ENCODE measurements around the gene MPHOSPH6. TPM values are rescaled to one million over a fixed set of nuclear protein-coding genes. Genes with fewer than 3 reads are reported as not detected.

Gene MPHOSPH6
- total RNA-seq, 1 donor from 2014 or later, result 111 TPM

GRCh38 chr16:82149536-82149935 is 20.5 kb downstream of the MPHOSPH6 start:
- Mint-ChIP-seq H3K27me3 (ENCODE audit: insufficient read depth, low read depth) (no peaks in the 10 kb centered on the region), H3K36me3 (peaks cover 60% of the 10 kb centered on the region), H3K9me3 (peaks cover 5% of the 10 kb centered on the region), H3K4me1 (peaks cover 7% of the 10 kb centered on the region), H3K4me3 (no peak overlapping the region), H3K27ac (no peak overlapping the region)
- H2AFZ ChIP-seq (replicated peaks), result no peak overlapping the region
- no peaks in the 10 kb centered on the region for H3K27me3 ChIP-seq
- no peak overlapping the region for H3K4me2 ChIP-seq
- peaks cover 20% of the 10 kb centered on the region for H3K36me3 ChIP-seq
- H3K27ac ChIP-seq, result no peak overlapping the region
- H3K9me3 ChIP-seq (ENCODE audit: low read depth), result no peaks in the 10 kb centered on the region
- no peak for DNase-seq (ENCODE audit: low spot score)
- TF ChIP-seq CTCF (IDR thresholded peaks at IDR 0.05), result no peak
- no peak for TF ChIP-seq EZH2 (IDR thresholded peaks at IDR 0.05)
- no peak for TF ChIP-seq EZH2phosphoT487 (IDR thresholded peaks at IDR 0.05)
- no peak overlapping the region for H3K4me3 ChIP-seq
- H3F3A ChIP-seq (ENCODE audit: low read depth), result peaks cover 5% of the 10 kb centered on the region
- H4K20me1 ChIP-seq (ENCODE audit: low read depth), result no peaks in the 10 kb centered on the region
- peaks cover 14% of the 10 kb centered on the region for H3K4me1 ChIP-seq
- H3K79me2 ChIP-seq (ENCODE audit: low read depth), result peaks cover 37% of the 10 kb centered on the region
- H3K9ac ChIP-seq, result no peak overlapping the region

- Histone ChIP-seq H4K20me1 (ENCODE audit: low read depth) (no peaks in the 10 kb centered on the region), H3K4me2 (no peak overlapping the region), H3K4me3 (no peak overlapping the region), H3K79me2 (ENCODE audit: low read depth) (peaks cover 19% of the 10 kb centered on the region), H3K9me3 (ENCODE audit: low read depth) (no peaks in the 10 kb centered on the region), H3K4me1 (peaks cover 14% of the 10 kb centered on the region), H3K27me3 (no peaks in the 10 kb centered on the region), H3K9ac (no peak overlapping the region), H2AFZ (replicated peaks) (no peak overlapping the region), H3K36me3 (peaks cover 13% of the 10 kb centered on the region), H3F3A (ENCODE audit: low read depth) (peaks cover 5% of the 10 kb centered on the region), H3K27ac (no peak overlapping the region)
- Mint-ChIP-seq H3K4me3 (no peak overlapping the region), H3K27me3 (ENCODE audit: insufficient read depth, low read depth) (no peaks in the 10 kb centered on the region), H3K9me3 (peaks cover 2% of the 10 kb centered on the region), H3K36me3 (peaks cover 49% of the 10 kb centered on the region), H3K27ac (no peak overlapping the region), H3K4me1 (peaks cover 4% of the 10 kb centered on the region)
- no peak for DNase-seq (ENCODE audit: low spot score)
- TF ChIP-seq CTCF (IDR thresholded peaks at IDR 0.05), result no peak
- TF ChIP-seq EZH2 (IDR thresholded peaks at IDR 0.05), result no peak
- TF ChIP-seq EZH2phosphoT487 (IDR thresholded peaks at IDR 0.05), result no peak
Measured at GRCh38 chr16:82147546-82147945, 22.5 kb downstream of the MPHOSPH6 start.

DNA sequence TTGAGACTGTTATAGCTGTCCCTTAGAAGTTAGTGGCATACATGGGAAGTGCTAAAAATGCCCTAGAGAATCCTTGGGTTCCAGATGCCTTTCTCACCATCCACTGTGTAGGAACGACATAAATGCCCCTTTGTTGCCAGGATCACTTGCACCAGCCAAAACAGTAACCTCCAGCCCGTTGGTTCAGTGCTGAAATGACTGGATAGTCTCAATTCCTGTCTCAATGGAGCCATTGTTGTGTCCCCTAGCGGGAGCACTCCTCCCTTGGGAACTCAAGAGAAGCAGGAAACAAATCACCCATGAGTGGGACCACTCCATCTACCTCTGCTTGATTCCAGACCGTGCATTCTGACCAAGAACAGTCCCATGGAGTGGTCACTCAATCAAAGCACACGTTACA is 23.1 kb downstream of the MPHOSPH6 start:
- no peak overlapping the region for H3K27ac ChIP-seq
- peaks cover 5% of the 10 kb centered on the region for H3F3A ChIP-seq (ENCODE audit: low read depth)
- H3K79me2 ChIP-seq (ENCODE audit: low read depth), result peaks cover 13% of the 10 kb centered on the region
- no peak overlapping the region for H3K4me3 ChIP-seq
- no peaks in the 10 kb centered on the region for H4K20me1 ChIP-seq (ENCODE audit: low read depth)
- no peak overlapping the region for H3K4me2 ChIP-seq
- Mint-ChIP-seq H3K36me3 (peaks cover 46% of the 10 kb centered on the region), H3K9me3 (peaks cover 2% of the 10 kb centered on the region), H3K27ac (no peak overlapping the region), H3K4me1 (peaks cover 4% of the 10 kb centered on the region), H3K4me3 (no peak overlapping the region), H3K27me3 (ENCODE audit: insufficient read depth, low read depth) (no peaks in the 10 kb centered on the region)
- peaks cover 14% of the 10 kb centered on the region for H3K4me1 ChIP-seq
- H2AFZ ChIP-seq (replicated peaks), result no peak overlapping the region
- no peaks in the 10 kb centered on the region for H3K9me3 ChIP-seq (ENCODE audit: low read depth)
- H3K36me3 ChIP-seq, result peaks cover 13% of the 10 kb centered on the region
- TF ChIP-seq CTCF (IDR thresholded peaks at IDR 0.05) (no peak), EZH2 (IDR thresholded peaks at IDR 0.05) (no peak), EZH2phosphoT487 (IDR thresholded peaks at IDR 0.05) (no peak)
- H3K9ac ChIP-seq, result no peak overlapping the region
- no peak for DNase-seq (ENCODE audit: low spot score)
- no peaks in the 10 kb centered on the region for H3K27me3 ChIP-seq

Measured in neural progenitor cell (in vitro differentiated cells).